Activated T-cell treated with anti-CD3 and anti-CD28 coated beads, Interleukin-2, amount 50 U/mL, for 4 hours (primary cell): ENCODE results near the gene ITIH3. TPM values are rescaled to one million over a fixed set of nuclear protein-coding genes. Genes with fewer than 3 reads are reported as not detected.

ENCODE experiments used
- ATAC-seq, 2 donors: fragments of 200-7000 bp; cut with Tn5 transposase; one replicate each; pipeline ENCODE4 v1.10.0; 2021
- DNase-seq: peaks from one replicate; pipeline ENCODE4 v3.0.0-alpha.2; 2020
- H3K27me3 Mint-ChIP-seq: one replicate; pipeline ENCODE4 v1.8.0; 2021; ENCODE audit warnings: low read depth, mixed read lengths
- H3K36me3 Mint-ChIP-seq: one replicate; pipeline ENCODE4 v1.8.0; 2022; ENCODE audit warnings: mixed read lengths; ENCODE audit not compliant: insufficient read depth
- H3K4me1 Mint-ChIP-seq: one replicate; pipeline ENCODE4 v1.8.0; 2021; ENCODE audit warnings: low read depth, mixed read lengths
- H3K4me3 Mint-ChIP-seq: one replicate; pipeline ENCODE4 v1.8.0; 2021; ENCODE audit warnings: mild to moderate bottlenecking, moderate library complexity, mixed read lengths
- H3K9me3 Mint-ChIP-seq: one replicate; pipeline ENCODE4 v1.8.0; 2021; ENCODE audit warnings: mixed read lengths
- total RNA-seq, 3 donors: library from RNA; stranded (reverse); gene quantifications; one replicate each; pipeline ENCODE4 v1.2.1, GENCODE V29; 2021

ITIH3 gene, protein sequence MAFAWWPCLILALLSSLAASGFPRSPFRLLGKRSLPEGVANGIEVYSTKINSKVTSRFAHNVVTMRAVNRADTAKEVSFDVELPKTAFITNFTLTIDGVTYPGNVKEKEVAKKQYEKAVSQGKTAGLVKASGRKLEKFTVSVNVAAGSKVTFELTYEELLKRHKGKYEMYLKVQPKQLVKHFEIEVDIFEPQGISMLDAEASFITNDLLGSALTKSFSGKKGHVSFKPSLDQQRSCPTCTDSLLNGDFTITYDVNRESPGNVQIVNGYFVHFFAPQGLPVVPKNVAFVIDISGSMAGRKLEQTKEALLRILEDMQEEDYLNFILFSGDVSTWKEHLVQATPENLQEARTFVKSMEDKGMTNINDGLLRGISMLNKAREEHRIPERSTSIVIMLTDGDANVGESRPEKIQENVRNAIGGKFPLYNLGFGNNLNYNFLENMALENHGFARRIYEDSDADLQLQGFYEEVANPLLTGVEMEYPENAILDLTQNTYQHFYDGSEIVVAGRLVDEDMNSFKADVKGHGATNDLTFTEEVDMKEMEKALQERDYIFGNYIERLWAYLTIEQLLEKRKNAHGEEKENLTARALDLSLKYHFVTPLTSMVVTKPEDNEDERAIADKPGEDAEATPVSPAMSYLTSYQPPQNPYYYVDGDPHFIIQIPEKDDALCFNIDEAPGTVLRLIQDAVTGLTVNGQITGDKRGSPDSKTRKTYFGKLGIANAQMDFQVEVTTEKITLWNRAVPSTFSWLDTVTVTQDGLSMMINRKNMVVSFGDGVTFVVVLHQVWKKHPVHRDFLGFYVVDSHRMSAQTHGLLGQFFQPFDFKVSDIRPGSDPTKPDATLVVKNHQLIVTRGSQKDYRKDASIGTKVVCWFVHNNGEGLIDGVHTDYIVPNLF
- total RNA-seq: under 1 TPM; 0.13 to 0.24 (median 0.18) TPM

DNA sequence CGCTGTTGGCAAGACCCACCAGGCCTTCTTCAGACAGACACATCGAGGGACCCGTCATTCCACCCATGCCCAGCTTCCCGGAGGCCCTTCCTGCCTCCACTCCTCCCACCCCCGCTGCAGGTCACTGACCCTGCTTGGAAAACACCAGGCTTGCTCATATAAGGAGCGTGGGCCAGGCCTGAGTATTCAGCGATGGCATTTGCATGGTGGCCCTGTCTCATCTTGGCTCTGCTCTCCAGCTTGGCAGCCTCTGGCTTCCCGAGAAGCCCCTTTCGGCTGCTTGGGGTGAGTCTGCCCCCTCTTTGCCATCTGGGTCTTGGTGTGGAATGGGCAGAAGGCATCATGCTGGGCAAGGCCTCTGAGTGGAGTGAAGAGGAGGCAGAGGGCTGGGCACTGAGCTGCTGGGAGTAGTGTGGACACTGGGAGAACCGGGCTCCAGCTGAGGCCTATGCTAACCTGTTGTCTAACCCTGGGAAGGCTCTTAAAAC lies at the start of gene ITIH3:
TSS of gene ITIH3 (plus strand) at position 185 of the 488 bp plus-strand sequence. CDS start at position 193, 8 bp downstream.
- no peaks in the 10 kb centered on the region for H3K4me1 Mint-ChIP-seq
- DNase-seq: no peak
- ATAC-seq: no peak
- H3K27me3 Mint-ChIP-seq: no peaks in the 10 kb centered on the region
- H3K36me3 Mint-ChIP-seq: no peaks in the 10 kb centered on the region
- H3K4me3 Mint-ChIP-seq: no peak within 1 kb of the TSS
- H3K9me3 Mint-ChIP-seq: no peaks in the 10 kb centered on the region

DNA sequence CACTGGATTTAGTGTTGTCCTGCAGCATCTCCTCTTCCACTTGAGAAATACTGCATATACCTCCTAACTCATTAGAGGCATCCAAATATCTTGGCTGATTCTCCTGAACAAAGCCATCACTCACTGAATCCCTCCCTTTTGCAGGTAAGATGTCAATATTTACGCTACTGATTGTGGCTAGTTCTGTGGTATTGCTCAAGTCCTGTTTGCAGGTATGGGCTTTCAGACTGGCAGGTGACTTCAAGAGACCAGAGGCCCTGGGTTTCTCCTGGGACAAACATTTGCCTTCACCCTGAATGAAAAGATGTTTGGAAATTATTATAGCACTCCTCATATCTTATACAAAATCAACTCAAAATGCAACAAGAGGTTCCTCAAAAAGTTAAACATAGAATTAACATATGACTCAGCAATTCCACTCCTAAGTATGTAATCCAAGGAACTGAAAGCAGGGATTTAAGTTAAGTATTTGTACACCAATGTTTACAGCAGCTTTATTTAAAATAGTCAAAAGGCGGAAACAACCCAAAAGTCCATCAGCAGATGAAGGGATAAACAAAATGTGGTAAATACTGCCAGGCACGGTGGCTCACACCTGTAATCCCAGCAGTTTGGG lies 42.4 kb upstream of the ITIH3 start:
- H3K9me3 Mint-ChIP-seq: no peaks in the 10 kb centered on the region
- peaks cover 25% of the 10 kb centered on the region for H3K36me3 Mint-ChIP-seq
- no peak for ATAC-seq
- H3K27me3 Mint-ChIP-seq: no peaks in the 10 kb centered on the region
- DNase-seq: no peak
- no peak overlapping the region for H3K4me3 Mint-ChIP-seq
- H3K4me1 Mint-ChIP-seq: no peaks in the 10 kb centered on the region

DNA sequence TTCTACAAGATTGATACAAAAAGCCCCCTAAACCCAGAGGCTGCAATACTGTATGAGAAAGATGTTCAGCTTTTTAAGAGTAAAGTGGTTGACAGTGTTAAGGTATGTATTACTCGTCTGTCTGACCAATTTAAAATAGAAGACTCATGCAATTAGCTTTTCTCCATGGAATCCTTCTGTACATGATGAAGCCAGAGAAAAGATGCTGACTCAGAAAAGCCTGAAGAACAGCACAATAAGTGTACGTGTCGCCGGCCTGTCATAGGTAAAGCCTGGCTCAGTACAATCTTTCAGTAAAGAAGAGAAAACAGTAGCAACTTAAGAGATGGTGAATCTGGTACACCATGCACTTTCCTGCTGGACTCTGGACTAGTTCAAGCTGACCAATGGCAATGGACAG lies 40.2 kb upstream of the ITIH3 start:
- Mint-ChIP-seq H3K9me3 (no peaks in the 10 kb centered on the region), H3K36me3 (peaks cover 29% of the 10 kb centered on the region), H3K4me1 (no peaks in the 10 kb centered on the region), H3K27me3 (no peaks in the 10 kb centered on the region), H3K4me3 (no peak overlapping the region)
- no peak for DNase-seq
- no peak for ATAC-seq

DNA sequence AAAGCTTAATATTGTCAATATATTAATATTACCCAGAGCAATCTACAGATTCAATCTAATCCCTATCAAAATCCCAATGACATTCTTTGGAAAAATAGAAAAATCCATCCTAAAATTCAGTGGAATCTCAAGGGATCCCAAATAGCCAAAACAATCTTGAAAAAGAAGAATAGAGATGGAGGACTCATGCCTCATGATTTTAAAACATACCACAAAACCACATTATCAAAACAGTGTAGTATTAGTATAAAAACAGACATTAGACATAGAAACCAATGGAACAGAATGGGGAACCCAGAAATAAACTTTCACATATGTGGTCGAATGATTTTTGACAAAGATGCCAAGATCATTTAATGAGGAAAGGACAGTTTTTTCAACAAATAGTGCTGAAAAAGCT lies 38.5 kb upstream of the ITIH3 start:
- DNase-seq (no peak), ATAC-seq (no peak)
- no peaks in the 10 kb centered on the region for H3K9me3 Mint-ChIP-seq
- H3K4me3 Mint-ChIP-seq: no peak overlapping the region
- no peaks in the 10 kb centered on the region for H3K27me3 Mint-ChIP-seq
- peaks cover 32% of the 10 kb centered on the region for H3K36me3 Mint-ChIP-seq
- no peaks in the 10 kb centered on the region for H3K4me1 Mint-ChIP-seq

DNA sequence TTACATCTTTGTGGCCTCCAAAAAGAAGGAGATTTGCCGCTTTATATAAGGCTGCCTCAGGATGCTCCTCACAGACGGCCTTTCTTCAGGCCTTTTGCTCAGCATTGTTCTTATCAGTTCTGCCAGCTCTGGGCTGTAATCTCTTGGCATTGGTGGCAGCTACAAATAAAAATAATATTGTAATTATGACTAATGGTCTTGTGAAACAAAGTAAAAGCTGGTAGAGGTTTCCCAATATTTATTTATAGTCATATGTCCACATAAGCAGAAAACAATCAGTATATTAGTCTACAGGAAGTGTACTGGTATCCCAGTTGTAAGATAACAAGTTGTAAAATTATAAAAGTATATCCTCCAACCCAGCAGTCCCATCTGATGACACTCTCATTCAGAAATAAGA lies 31.1 kb upstream of the ITIH3 start:
- no peak overlapping the region for H3K4me3 Mint-ChIP-seq
- H3K36me3 Mint-ChIP-seq: peaks cover 30% of the 10 kb centered on the region
- H3K4me1 Mint-ChIP-seq: no peaks in the 10 kb centered on the region
- H3K27me3 Mint-ChIP-seq: no peaks in the 10 kb centered on the region
- DNase-seq (no peak), ATAC-seq (no peak)
- no peaks in the 10 kb centered on the region for H3K9me3 Mint-ChIP-seq

DNA sequence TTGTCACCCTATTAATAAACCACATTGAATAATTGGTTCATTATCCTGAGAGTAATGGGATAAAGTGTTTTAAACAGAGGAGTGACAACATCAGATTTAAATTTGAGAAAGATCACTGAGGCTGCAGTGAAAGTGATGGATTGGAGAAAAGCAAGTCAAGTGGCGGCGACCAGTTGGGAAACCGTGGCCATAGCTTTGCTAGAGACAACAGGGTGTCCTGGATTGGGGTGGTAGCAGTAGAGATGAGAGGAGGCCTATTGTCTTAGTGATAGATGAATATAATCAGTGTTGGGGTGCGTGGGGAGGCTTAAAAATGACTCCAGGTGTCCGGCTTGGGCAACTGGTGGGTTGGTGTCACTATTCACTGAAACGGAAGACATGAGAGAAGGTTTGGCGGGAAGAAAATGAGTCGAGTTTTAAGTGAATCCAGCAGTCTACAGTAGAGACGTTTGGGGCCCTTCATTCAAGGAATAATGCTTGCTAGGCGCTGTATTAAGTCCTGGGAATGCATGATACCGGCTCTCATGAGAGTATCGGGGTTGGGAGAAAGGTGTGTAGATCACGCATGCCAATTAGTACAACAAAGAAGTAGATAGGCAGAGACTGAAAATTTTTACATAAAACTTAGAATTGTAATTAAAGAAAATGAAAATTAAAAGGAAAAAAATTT lies 24.7 kb upstream of the ITIH3 start:
- peaks cover 11% of the 10 kb centered on the region for H3K36me3 Mint-ChIP-seq
- H3K27me3 Mint-ChIP-seq: no peaks in the 10 kb centered on the region
- no peak for ATAC-seq
- peaks cover 21% of the 10 kb centered on the region for H3K4me1 Mint-ChIP-seq
- H3K9me3 Mint-ChIP-seq: no peaks in the 10 kb centered on the region
- peak overlapping the region; percentile 91 for H3K4me3 Mint-ChIP-seq
- no peak for DNase-seq

DNA sequence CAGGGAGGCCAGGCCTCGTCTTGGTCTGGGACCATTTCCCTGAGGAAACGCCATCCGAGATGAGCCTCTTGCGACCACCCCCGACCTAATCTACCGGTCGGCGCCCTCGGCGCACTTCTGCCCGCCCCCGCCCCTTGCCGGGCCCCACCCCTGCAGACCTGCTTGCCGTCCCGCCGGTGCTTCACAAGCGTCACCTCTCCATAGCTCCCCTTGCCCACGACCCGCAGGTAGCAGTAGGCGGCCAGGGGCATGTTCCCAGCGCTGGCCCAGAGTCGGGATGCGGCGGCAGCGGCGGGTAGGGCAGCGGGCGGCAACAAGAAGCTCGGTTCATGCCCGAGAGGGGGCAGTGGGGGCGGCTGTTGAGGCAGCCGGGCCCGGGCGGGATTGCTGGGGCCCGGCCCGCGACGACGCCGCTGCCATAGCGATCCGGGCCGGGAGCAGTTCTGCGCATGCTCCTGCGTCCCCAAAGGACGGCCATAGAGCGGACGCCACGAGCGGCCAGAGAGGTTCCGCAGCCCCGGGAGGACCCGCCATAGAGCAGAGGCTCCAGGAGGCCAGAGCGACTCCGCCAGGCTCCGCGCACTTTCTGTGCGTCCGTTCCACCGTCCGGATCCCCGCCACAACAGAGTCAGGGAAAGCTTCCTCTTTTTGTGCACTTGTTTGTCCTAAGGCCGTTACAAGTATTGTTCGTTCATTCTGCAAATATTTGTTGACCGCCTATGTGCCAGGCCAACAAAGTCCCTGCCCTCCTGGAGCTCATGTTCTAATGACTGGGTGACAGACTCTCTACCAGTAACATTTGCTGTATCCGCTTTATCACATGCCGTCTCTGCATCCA lies 23.9 kb upstream of the ITIH3 start, which contains the start of gene NEK4:
TSS of gene NEK4 (minus strand) at position 445 of the 838 bp plus-strand sequence. CDS start at position 251, 194 bp downstream.
- no peaks in the 10 kb centered on the region for H3K9me3 Mint-ChIP-seq
- H3K4me1 Mint-ChIP-seq: peaks cover 21% of the 10 kb centered on the region
- peaks cover 9% of the 10 kb centered on the region for H3K36me3 Mint-ChIP-seq
- H3K4me3 Mint-ChIP-seq: peak within 1 kb of the TSS; percentile 91
- ATAC-seq (peak; percentile 96 to 97), DNase-seq (peak; percentile 77)
- H3K27me3 Mint-ChIP-seq: no peaks in the 10 kb centered on the region

DNA sequence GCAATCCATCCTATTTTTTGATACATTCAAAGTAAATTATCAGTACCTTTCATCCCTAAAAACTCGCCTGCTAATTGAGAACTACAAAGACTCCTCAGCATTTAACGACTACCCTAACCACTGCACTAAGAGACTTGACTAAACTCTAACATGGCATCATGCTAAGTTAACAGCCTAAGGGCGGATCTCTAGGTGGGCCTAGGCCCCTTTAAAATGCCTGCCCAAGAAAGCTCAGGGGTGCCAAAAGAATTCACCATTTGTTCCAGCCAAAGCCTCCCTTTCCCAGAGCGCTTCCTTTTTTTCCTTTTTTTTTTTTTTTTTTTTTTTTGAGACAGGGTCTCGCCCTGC lies 23.3 kb upstream of the ITIH3 start:
- Mint-ChIP-seq H3K27me3 (no peaks in the 10 kb centered on the region), H3K36me3 (peaks cover 5% of the 10 kb centered on the region), H3K9me3 (no peaks in the 10 kb centered on the region), H3K4me1 (peaks cover 21% of the 10 kb centered on the region), H3K4me3 (peak overlapping the region; percentile 91)
- ATAC-seq: peak; percentile 8 to 26
- no peak for DNase-seq

DNA sequence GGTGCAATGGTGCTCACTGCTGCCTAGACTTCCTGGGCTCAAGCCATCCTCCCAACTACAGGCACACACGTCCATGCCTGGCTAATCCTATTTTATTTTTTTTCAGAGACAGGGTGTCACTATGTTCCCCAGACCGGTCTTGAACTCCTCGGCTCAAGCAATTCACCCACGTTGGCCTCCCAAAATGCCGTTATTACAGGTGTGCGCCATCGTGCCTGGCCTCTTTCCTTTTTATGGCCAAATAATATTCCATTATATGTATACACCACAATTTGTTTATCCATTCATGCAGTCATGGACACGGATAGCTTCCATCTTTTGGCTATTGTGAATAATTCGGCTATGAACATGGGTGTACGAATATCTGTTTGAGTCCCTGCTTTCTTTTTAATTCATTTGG lies 22.9 kb upstream of the ITIH3 start:
- Mint-ChIP-seq H3K36me3 (peaks cover 4% of the 10 kb centered on the region), H3K27me3 (no peaks in the 10 kb centered on the region), H3K4me1 (peaks cover 21% of the 10 kb centered on the region), H3K9me3 (no peaks in the 10 kb centered on the region), H3K4me3 (peak overlapping the region; percentile 91)
- ATAC-seq (no peak), DNase-seq (no peak)

DNA sequence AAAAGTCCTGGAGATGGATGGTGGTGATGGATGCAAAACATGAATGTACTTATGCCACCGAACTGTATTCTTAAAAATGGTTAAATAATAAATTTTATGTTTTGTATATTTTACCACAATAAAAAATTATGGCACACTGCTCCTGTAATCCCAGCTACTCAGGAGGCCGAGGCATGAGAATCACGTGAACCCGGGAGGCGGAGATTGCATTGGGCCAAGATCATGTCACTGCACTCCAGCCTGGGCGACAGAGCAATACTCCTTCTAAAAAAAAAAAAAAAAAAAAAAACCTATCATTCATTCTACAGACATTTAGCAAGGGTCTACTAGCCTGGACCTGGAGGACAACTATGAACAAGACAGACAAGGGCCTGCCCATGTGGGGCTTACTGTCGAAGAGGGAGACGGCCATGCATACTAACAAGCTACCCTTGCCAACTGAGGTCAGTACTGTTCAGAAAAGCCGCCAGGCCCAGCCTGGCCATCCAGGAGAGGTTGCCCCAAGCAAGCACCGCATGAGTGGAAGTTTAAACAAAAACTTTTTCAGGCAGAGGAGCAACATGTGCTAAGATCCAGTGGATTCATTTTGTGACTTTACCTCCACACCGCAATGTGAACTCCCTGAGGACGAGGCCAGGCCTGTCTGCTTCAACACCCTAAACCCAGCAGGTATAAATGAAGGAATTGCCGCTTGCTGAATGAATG lies 21.1 kb upstream of the ITIH3 start:
- Mint-ChIP-seq H3K9me3 (no peaks in the 10 kb centered on the region), H3K4me3 (no peak overlapping the region), H3K27me3 (no peaks in the 10 kb centered on the region), H3K36me3 (no peaks in the 10 kb centered on the region), H3K4me1 (peaks cover 21% of the 10 kb centered on the region)
- DNase-seq (no peak), ATAC-seq (no peak)

DNA sequence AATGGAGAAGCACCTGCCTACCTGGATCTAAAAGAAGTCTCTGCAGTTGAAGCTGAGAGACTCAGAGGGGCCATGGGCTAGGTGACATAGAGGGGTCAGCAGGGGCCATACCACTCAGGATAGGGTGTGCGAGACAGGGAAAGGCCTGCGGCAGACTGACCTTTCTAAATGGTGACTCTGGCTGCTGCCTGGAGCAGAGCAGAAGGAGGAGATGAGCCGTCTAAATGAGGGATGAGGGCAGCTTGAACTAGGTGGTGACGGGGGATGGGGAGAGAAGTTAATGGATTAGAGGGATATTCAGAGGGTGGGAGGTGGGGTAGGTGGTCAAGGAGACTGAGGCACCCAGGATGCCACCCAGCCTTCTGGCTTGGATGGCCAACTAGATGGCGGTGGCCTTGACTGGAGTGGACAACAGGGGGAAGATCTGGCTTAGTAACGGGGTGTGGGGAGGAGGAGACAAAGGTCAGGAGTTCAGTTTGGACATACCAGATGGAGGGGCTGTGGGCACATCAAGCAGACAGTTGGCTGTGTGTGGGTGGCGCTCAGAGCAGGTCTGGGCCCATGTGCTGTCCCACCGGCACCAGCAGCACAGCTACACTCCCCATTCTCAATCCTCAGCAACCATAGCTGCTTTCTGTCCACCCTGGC lies 20.4 kb upstream of the ITIH3 start:
- Mint-ChIP-seq H3K27me3 (no peaks in the 10 kb centered on the region), H3K36me3 (no peaks in the 10 kb centered on the region), H3K9me3 (no peaks in the 10 kb centered on the region), H3K4me1 (peaks cover 21% of the 10 kb centered on the region), H3K4me3 (no peak overlapping the region)
- ATAC-seq (no peak), DNase-seq (no peak)
